SK-N-SH treated with all-trans-retinoic acid at 6 μM for 48 hours (cell line): ENCODE data around the gene PCSK2.

Experiments used
- ARNTL ChIP-seq: fragments of 450-650 bp; formaldehyde crosslinking; IDR thresholded peaks from 2 replicates; pipeline ENCODE4 v1.5.0; 2020; ENCODE audit warnings: low read depth, mild to moderate bottlenecking, moderate library complexity, borderline replicate concordance
- ESRRG ChIP-seq: fragments of 250-450 bp; sonication (Bioruptor Pico); IDR thresholded peaks from 2 replicates; pipeline ENCODE4 v1.6.1; 2021; ENCODE audit warnings: mild to moderate bottlenecking
- GLIS3 ChIP-seq: fragments of 250-450 bp; sonication (Bioruptor Pico); IDR thresholded peaks from 2 replicates; pipeline ENCODE4 v1.5.0; 2020; ENCODE audit warnings: mild to moderate bottlenecking, moderate library complexity
- ISL1 ChIP-seq: fragments of 250-450 bp; sonication (Bioruptor Pico); IDR thresholded peaks from 2 replicates; pipeline ENCODE4 v2.1.2; 2022; ENCODE audit warnings: mild to moderate bottlenecking, moderate library complexity
- RARB ChIP-seq: fragments of 250-450 bp; sonication (Bioruptor Pico); IDR thresholded peaks from 2 replicates; pipeline ENCODE4 v1.8.0; 2021; ENCODE audit warnings: mild to moderate bottlenecking, moderate library complexity
- TCF4 ChIP-seq: fragments of 250-450 bp; sonication (Bioruptor Pico); IDR thresholded peaks from 2 replicates; pipeline ENCODE4 v1.8.0; 2021; ENCODE audit warnings: mild to moderate bottlenecking, moderate library complexity, borderline replicate concordance
- TOX ChIP-seq: fragments of 250-450 bp; sonication (Bioruptor Pico); IDR thresholded peaks from 2 replicates; pipeline ENCODE4 v1.8.0; 2021; ENCODE audit warnings: mild to moderate bottlenecking, moderate library complexity, borderline replicate concordance
- ZFP3 ChIP-seq: fragments of 250-450 bp; sonication (Bioruptor Pico); IDR thresholded peaks from 2 replicates; pipeline ENCODE4 v1.5.0; 2020; ENCODE audit warnings: mild to moderate bottlenecking, moderate library complexity
- ZFP30 ChIP-seq: fragments of 450-650 bp; formaldehyde crosslinking; IDR thresholded peaks from 2 replicates; pipeline ENCODE4 v1.5.0; 2022; ENCODE audit warnings: mild to moderate bottlenecking, moderate library complexity
- ZNF8 ChIP-seq: fragments of 450-650 bp; formaldehyde crosslinking; IDR thresholded peaks from 2 replicates; pipeline ENCODE4 v1.5.0; 2020; ENCODE audit warnings: mild to moderate bottlenecking, moderate library complexity
- TF ChIP-seq, protein P1 (sequence below): fragments of 250-450 bp; sonication (Bioruptor Pico); IDR thresholded peaks from 2 replicates; pipeline ENCODE4 v1.5.1; 2020; ENCODE audit warnings: low read depth, mild to moderate bottlenecking, moderate library complexity
- TF ChIP-seq, protein P2 (sequence below): fragments of 250-450 bp; sonication (Bioruptor Pico); IDR thresholded peaks from 2 replicates; pipeline ENCODE4 v1.8.0; 2020; ENCODE audit warnings: mild to moderate bottlenecking, moderate library complexity, borderline replicate concordance

DNA sequence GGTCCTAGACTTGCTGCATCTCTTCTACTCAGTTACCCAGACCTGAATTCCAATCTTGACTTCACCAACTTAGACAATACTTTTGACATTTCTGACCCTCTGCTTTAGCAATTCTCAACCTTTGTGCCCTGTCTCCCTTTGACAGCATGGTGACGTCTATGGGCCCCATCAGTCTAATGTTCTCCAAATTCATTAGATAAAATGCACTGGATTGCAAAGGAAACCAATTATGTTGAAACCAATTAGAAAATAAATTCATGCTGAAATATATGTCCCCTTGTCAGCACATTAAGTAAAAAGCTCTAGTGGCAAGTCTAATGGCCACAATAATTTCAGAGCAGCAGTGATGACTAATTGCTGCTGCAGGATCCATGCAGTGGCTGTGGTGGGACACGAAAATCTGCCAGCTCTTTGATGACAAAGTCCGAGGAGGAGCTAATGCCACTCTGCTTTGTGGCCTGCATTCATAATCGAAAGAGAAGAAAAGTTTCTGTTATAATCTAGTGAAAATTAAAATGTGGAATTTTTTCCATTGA, 240.3 kb downstream of the PCSK2 start:
- TF ChIP-seq TOX (CRISPR knock-in tag): no peak
- TF ChIP-seq, protein P1, sequence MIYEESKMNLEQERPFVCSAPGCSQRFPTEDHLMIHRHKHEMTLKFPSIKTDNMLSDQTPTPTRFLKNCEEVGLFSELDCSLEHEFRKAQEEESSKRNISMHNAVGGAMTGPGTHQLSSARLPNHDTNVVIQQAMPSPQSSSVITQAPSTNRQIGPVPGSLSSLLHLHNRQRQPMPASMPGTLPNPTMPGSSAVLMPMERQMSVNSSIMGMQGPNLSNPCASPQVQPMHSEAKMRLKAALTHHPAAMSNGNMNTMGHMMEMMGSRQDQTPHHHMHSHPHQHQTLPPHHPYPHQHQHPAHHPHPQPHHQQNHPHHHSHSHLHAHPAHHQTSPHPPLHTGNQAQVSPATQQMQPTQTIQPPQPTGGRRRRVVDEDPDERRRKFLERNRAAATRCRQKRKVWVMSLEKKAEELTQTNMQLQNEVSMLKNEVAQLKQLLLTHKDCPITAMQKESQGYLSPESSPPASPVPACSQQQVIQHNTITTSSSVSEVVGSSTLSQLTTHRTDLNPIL (CRISPR knock-in tag): no peak
- TF ChIP-seq, protein P2, sequence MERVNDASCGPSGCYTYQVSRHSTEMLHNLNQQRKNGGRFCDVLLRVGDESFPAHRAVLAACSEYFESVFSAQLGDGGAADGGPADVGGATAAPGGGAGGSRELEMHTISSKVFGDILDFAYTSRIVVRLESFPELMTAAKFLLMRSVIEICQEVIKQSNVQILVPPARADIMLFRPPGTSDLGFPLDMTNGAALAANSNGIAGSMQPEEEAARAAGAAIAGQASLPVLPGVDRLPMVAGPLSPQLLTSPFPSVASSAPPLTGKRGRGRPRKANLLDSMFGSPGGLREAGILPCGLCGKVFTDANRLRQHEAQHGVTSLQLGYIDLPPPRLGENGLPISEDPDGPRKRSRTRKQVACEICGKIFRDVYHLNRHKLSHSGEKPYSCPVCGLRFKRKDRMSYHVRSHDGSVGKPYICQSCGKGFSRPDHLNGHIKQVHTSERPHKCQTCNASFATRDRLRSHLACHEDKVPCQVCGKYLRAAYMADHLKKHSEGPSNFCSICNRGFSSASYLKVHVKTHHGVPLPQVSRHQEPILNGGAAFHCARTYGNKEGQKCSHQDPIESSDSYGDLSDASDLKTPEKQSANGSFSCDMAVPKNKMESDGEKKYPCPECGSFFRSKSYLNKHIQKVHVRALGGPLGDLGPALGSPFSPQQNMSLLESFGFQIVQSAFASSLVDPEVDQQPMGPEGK: no peak
- no peak for TF ChIP-seq RARB (CRISPR knock-in tag)
- TF ChIP-seq GLIS3 (CRISPR knock-in tag): no peak
- no peak for TF ChIP-seq ESRRG (CRISPR knock-in tag)
- TF ChIP-seq TCF4 (CRISPR knock-in tag): no peak
- no peak for TF ChIP-seq ZFP3
- no peak for TF ChIP-seq ARNTL (CRISPR knock-in tag)
- TF ChIP-seq ISL1 (CRISPR knock-in tag): no peak
- TF ChIP-seq ZFP30 (CRISPR knock-in tag): no peak
- TF ChIP-seq ZNF8 (CRISPR knock-in tag): no peak
